NCI-H345 treated with DMSO at 0.1 percent for 48 hours (cell line): ENCODE results near the gene AIMP2.
"Not testable (repeated sequence)": the region's sequence is repeated elsewhere in the genome, so short reads cannot be mapped to it uniquely, and the experiment has no call there.

Experiments used
- DNase-seq: peaks from one replicate; lab custom pipeline; 2025; ENCODE audit not compliant: unreplicated experiment; lab: John Stamatoyannopoulos, UW

AIMP2 gene

GRCh38 chr7:6026011-6026819, 17.1 kb downstream of the AIMP2 start:
- DNase-seq, result peak; percentile 1

DNA sequence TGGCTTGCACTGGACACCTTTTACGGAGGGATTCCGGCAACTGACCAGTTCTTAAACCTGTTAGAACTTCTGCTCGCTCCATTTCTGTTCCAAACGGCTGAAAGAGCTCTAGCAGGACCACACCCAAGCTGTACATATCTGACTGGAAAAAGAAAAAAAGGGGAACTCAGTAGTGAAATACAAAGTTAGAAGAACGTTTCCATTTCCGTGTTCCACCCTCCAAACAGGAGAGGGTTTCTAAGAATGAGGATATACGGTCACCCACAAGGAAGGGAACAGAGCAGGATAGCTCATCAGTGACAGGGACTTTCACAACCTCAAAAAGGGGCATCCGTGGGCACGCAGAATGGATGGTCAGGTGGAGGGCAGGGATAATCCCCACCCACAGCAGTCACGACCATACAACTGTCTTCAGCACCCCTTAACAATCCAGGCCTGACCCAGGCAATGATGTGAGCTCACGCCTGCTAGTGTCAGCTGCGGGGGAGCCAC, 17.8 kb downstream of the AIMP2 start:
- DNase-seq, result no peak

- DNase-seq, result no peak
Measured at GRCh38 chr7:6027806-6028365, 18.8 kb downstream of the AIMP2 start.

DNA sequence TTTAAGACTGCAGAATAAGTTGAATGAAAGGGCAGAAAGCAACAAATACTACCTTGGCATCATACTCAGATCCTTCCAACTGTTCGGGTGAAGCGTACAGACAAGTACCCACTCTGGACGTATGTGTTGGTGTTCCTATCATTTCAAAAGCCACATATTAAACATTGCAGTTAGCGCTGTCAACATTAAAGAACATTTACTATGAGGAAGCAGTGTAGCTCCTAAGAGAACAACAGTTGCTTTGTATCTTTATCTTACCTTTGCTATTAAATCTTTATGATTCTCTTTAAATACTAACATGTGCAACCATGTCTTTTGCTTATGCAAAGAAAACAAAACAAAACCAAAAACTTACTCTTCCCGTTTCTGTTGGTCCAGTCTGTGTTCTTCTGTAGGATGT, 19.5 kb downstream of the AIMP2 start:
- no peak for DNase-seq

GRCh38 chr7:6030988-6031387, 21.9 kb downstream of the AIMP2 start, which contains the start of gene ANKRD61:
TSS of gene ANKRD61 (plus strand) at chr7:6031376. CDS start at chr7:6031376, 0 bp downstream.
- DNase-seq, result no peak

- DNase-seq, result no peak
Measured at GRCh38 chr7:6031567-6031966, 22.5 kb downstream of the AIMP2 start.

- DNase-seq, result no peak
Measured at GRCh38 chr7:6032167-6032566, 23.1 kb downstream of the AIMP2 start.

- no peak for DNase-seq
Measured at GRCh38 chr7:6032641-6033040, 23.6 kb downstream of the AIMP2 start.

DNA sequence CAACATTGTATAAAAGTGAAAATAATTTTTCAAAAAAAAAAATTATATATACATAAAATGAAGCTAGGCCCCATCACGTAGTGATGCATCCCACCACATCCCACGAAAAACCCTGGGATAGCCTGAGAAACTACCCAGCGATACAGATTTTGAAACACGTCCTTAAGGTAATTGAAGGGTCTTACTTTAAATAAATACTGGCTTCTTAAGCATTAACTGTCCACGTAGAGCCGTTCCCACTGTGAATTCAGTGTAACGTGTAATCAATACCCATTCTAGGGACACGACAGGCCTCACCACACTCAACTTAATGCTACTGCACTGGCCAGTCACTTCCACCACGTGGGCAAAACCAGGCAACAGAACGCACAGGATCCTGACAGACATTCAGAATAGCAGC, 26.1 kb downstream of the AIMP2 start:
- no peak for DNase-seq

GRCh38 chr7:6035686-6036085, 26.6 kb downstream of the AIMP2 start:
- DNase-seq, result no peak

DNA sequence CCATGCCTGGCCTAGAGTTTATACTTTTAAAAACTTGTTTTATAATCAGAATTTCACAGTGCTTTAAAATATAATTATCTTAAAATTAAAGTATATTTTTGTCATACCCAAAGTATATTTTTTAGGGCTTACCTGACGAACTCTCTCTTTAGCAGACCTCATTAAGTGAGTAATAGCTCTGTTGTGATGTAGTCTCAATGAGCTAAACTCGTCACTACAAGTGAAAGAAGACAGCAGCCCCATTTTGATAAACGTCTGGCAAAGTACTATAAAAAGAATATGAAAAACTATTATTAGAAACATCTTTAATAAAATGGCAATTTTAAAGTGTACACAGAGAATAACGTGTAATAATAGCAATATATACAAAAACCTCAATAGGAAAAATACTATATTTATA, 40.7 kb downstream of the AIMP2 start:
- DNase-seq, result no peak

GRCh38 chr7:6051185-6051584, 42.1 kb downstream of the AIMP2 start:
- DNase-seq, result not testable (repeated sequence)

DNA sequence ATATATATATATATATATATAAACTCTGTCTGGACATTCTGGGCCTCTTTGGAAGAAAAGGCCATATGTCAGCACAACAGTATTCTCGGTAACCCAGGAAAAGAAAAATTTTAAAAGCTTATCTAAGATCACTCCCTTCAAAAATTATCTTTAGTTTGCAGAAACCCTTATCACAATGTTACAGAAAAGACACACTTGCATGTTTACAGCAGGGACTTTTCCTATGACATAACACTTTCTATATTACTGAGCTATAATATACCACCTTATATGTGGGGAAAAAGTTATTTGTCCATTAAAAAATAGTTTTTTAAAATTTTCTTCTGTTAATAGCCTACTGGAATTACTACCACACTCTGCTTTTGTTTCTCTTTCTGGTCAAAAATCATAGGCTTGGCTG, 47.5 kb downstream of the AIMP2 start:
- no peak for DNase-seq

GRCh38 chr7:6057316-6058129, 48.5 kb downstream of the AIMP2 start:
- DNase-seq, result no peak

- not testable (repeated sequence) for DNase-seq
Measured at GRCh38 chr7:6059941-6060340, 50.9 kb downstream of the AIMP2 start.

DNA sequence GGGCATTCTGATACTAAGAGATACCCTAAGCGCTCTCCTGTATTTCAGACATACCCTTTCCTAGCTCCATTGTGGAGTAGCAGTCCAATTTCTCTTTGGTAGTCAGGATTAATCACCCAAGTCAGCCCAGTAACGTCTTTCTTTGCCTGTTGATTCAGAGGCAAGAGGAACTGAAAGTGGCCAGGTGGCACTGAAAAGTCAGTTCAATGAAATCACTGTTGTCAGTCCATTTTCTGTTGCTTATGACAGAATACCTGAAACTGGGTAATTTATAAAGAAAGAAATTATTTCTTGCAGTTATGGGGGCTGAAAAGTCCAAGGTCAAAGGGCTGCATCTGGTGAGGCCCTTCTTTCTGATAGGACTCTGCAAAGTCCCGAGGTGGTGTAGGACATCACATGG, 62.3 kb downstream of the AIMP2 start:
- no peak for DNase-seq
